NCI-H146 (cell line): ENCODE results near the gene GNA14.
"Not testable (repeated sequence)": the region's sequence is repeated elsewhere in the genome, so short reads cannot be mapped to it uniquely, and the experiment has no call there.

ENCODE experiments used
- DNase-seq: peaks from one replicate; lab custom pipeline; 2025; lab: John Stamatoyannopoulos, UW

GNA14 gene

DNA sequence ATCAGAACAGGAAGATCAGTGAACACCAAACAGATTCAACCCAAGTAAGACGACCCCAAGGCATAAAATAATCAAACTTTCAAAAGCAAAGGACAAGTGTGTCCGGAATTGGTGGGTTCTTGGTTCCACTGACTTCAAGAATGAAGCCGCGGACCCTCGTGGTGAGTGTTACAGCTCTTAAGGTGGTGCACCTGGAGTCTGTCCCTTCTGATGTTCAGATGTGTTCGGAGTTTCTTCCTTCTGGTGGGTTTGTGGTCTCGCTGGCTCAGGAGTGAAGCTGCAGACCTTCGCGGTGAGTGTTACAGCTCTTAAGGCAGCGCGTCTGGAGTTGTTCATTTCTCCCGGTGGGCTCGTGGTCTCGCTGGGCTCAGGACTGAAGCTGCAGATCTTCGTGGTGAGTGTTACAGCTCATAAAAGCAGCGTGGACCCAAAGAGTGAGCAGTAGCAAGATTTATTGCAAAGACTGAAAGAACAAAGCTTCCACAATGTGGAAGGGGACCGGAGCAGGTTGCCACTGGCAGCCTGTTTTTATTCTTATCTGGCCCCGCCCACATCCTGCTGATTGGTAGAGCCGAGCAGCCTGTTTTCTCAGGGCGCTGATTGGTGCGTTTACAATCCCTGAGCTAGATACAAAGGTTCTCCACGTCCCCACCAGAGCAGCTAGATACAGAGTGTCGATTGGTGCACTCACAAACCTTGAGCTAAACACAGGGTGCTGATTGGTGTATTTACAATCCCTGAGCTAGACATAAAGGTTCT, 158.5 kb downstream of the GNA14 start:
- not testable (repeated sequence) for DNase-seq

DNA sequence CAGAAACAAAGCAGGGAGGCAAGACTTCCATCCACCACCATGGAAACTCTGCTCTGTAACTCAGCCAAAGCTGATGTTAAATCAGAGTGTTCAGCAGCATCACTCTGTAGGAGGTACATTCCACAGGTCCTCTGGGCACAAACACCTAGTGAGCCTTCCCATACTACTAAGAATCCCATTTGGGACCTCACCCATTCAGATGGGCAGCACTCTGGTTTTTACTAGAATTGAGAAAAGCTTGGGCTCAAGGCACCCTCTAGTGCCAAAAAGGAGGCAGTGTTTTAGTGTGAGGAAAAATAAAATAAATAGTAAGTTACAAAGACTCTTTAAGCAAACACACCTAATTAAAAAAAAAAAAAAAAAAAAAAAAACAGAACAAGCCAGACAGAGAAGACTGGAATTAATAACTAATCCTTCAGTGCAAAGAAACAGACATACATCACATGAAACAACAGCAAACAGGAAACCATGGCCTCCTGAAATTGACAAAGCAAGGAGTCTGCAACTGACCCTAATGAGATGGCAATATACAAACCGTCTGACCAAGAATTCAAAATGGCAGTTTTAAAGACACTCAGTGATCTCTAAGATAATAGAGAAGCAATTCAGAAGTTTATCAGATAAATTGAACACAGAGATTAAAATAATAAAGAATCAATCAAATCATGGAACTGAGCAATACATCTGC, 159.5 kb downstream of the GNA14 start:
- no peak for DNase-seq

DNA sequence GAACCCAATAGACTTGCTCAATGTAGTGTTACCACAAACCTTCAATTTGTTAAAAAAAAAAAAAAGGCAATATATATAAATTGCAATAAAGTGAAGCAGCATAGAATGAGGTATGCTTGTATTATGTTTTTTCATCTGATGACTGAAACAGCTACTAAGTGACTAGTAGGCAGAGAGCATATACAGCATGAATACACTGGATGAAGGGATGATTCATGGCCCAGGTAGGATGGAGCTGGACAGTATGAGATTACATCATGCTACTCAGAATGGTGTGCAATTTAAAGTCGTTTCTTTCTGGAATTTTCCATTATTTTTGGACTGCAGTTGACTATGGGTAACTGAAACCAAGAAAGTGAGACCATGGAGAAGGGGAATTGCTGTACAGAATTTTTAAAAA, 161.2 kb downstream of the GNA14 start:
- DNase-seq, result no peak

DNA sequence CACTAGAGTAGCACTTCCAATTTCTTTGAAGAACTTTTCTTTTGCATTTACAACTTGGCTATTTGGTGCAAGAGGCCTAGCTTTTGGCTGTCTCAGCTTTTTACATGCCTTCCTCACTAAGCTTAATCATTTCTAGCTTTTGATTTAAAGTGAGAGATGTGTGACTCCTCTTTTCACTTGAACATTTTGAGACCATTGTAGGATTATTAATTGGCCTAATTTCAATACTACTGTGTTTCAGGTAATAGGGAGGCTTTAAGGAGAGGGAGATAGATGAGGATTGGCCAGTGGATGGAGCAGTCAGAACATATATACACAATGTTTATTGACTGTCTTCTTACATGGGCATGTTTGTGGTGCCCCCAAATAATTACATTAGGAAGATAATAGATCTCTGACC, 161.7 kb downstream of the GNA14 start:
- DNase-seq, result no peak

DNA sequence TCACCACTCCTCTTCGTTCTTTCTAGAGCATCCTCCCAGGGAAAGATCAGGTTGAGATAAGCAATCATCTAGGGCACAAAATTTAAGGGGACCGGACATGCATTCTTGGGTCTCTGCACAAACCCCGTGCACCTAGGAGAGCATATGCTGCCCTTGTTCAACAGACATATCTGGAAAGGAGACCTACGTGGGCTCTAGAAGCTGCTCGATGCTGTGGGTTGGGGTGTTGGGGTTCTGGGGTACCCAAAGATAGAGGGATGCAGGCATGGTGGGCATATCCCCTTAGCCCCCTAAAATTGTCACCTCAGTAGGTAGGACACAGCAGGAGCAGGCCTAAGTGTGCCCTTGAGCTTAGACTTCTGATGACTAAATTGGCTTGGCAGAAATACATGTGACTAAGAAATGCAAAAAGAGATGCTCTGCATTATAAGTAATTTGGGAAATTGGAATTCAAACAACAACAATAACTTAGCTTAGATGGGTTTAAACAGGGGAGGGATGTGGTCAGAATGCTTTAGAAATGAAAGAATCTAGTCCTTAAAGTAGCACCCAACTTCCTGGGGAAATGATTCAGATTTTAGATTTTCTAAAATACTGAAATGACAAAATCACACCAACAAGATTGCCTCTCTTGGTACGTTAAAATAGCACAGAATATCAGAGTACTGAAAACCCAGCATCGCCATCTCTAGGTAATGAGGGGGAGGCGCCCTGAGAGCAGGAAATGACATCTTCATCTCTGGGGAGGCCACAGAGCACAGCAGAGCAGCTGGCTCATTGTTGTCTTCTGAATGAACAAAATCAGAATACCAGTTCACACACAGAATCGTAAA, 172.3 kb downstream of the GNA14 start:
- DNase-seq, result no peak

DNA sequence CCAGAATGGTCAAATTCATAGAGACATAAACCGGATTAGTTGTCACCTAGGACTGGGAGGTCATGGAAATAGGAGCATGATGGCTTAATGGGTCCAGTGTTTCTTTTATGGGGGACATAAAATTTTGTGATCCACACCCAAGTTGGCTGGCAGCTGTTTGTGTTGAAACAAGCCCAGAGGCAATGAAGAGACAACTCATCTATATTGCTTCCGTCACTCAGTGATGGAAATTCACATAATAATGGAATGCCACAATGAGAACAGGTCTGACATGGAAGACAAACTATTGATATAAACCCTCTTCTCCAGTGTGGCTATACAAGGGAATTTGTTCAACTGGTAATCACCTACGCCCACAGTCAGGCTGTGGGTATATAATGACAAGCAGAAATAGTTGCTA, 173.2 kb downstream of the GNA14 start:
- no peak for DNase-seq

DNA sequence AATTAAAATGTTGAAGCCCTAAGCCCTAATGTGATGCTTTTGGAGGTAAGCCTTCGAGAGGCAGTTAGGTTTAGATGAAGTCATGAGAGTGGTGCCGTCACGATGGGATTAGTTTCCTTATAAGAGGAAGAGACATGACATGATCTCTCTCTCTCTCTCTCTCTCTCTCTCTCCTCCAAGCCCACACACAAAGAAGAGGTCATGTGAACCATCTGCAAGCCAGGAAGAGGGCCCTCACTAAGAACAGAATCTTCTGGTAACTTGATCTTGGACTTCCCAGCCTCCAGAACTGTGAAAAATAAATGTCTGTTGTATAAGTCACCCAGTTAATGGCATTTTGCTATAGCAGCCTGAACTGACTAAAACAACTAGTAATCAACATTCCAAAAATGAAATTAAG, 175.5 kb downstream of the GNA14 start:
- no peak for DNase-seq

DNA sequence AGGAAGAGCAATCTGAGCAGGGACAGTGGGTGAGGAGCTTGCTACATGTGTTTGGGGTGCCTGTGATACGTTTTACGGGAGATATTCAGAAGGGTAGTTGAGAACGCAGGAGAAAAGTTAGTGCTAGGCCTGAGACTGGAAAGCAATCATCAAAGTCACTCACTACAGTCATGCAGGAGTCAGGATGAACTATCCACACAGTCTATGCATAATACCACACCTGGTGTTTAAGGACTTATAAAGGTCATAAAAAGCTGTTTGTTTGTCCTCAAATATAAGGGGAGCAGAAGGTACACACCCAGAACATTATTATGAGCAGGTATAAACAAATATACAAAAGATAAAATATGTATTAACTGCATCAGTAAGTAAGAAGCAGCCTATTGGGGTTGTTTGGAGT, 176.6 kb downstream of the GNA14 start:
- DNase-seq, result no peak

DNA sequence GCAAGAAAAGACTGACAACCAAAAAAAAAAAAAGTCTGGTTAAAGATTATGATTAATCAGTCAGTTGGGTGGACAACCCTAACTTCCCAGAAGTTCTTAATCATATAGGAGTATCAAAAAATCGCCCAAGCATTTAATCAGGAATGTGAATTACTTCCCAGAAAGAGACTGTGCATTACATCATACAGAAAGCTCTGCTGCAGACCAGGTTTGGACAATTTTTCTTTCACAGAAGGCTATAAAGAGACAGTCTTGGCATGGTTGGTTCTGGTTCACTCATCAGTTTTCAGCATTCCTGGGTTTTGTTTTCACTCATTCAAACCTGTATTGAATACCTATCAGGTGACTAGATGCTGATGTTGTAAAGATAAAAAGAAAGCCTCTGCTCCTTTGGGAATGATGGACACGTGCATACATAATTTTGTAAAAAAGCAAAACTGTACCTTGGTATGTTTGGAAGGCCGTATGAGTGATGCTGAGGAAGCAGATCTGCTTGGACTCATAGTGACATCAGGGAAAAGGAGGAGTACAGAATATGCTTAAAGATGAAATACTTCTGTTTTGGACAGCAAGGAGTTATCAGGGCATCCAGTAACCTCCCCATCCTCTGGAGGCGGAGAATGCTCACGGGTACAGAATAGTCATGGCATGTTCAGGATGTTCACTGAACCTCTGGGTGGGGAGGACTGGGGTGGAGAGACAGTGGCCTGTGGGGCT, 178.4 kb downstream of the GNA14 start:
- DNase-seq, result no peak

DNA sequence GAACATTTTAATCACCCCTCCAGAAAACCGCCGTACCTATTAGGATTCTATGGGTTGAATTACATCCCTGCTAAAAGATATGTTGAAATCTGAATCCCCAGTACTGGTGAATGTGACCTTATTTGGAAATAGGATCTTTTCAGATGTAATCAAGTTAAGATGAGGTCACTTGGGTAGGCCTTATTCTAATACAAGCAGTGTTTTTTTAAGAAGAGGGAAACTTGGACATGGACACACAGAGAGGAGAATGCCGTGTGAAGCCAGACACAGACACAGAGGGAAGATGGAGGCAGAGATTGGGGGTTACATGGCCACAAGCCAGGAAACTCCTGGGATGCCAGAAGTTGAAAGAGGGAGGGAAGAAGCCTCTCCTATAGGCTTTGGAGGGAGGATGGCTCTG, 183.5 kb downstream of the GNA14 start:
- no peak for DNase-seq

DNA sequence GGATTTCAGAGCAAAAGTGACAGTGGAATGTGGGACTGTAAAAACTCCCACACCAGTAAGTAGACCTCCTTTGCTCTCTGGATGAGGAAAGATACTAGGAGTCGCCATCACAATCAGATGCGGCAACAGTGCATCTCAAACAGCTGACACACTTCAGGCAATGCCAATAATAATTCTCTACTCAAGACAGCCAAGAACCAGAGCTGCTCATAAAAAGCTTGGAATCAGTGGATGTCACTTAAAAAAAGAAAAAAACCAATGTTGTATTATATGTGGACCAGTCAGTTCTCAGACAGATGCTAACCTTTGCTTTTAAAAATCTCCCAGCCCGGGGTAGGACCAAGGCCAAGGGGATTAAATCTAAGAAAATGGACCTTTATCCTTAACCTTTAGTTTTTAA, 185.0 kb downstream of the GNA14 start:
- DNase-seq, result no peak

DNA sequence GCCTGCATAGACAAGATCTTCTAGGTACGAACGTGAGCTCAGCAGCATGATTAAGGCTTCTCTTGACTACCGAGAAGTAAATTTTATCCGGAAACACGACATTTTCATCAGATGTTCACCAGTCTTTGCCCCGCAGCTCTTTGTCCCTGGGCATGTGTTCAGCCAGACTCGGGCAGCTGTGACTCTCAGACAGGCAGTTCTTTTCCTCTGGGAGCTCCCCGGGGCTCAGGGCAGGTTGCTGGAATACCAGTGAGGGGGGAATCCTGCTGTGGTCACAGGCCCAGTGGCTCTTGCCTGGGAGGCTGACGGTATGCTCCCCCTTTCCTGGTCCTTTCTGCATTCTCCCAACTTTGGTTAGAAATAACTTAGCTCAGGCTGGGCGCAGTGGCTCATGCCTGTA, 186.1 kb downstream of the GNA14 start:
- no peak for DNase-seq

DNA sequence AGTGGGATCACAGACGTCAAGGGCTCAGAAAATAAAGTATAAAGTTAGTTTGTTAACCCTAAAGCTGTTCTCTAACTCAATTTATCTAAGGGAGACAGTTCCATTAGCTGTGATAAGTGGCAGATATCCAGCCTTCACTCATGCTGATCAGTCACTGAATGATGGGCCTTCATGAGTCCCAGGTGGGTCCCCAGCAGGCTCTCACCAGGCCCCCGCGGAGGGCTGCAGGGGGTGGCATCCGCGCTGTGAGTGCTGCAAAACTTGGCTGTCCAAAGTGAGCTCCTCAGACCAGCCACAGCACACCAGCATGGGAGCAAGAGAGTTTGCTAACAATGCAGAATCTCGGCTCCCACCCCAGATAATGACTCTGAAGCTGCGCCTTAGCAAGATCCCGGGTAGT, 187.2 kb downstream of the GNA14 start:
- no peak for DNase-seq

DNA sequence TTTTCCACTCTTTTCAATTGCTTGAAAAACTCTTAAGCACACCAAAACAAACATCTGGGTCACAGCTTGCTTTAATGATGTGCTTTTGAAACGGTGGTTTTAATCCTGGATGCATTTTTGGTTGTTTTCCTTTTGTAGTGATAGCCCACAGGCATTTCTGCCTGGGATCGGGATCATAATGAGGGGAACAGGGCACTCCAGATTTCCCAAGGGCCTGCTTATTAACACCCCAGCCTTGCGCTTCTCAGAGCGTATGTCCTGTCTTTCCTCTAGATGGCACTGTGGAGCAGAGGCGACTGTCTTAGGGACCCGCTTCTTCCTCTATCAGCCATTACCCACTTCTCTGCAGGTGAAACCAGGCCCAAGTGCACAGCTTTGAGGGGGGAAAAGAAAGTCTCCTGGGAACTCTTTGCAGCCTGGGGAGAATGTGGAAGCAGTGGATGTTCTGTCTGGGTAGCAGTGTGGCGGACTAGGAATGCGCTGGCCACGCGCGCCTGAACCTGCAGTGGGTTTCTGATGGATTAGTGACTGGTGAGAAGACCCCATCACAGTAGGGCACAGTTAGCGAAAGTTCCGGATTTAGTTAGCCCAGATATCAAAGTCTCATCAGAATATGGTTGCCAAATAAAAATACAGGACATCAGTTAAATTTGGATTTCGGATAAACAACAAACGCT, 190.1 kb downstream of the GNA14 start:
- DNase-seq, result peak; percentile 50

DNA sequence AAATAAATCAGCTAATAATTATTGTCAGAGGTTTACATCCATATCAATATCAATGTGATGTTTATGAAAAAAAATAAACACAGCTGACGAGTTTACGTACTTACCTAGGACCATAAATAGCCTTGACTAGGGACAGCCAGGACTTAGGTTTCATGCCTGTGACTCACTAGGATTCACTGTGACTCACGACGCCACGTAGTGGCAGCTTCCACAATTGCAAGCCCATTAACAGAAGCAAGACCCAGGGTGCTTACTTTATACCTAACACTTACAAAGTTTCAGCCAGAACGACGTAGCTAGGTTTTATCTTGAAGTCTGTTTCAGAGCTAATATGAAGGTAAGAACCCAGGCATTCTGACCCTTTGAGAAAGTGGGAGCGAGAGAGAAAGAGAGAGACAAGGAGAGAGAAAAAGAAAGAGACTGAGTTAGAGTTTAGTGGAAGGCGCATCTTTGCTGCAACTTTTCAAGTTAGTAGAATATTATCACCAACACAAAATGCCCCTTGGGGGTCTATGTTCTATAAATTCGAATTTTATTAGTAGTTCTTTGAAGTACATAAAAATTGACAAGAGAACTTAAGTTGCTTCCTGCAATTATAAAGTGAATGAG, 191.2 kb downstream of the GNA14 start:
- peak; percentile 56 for DNase-seq

DNA sequence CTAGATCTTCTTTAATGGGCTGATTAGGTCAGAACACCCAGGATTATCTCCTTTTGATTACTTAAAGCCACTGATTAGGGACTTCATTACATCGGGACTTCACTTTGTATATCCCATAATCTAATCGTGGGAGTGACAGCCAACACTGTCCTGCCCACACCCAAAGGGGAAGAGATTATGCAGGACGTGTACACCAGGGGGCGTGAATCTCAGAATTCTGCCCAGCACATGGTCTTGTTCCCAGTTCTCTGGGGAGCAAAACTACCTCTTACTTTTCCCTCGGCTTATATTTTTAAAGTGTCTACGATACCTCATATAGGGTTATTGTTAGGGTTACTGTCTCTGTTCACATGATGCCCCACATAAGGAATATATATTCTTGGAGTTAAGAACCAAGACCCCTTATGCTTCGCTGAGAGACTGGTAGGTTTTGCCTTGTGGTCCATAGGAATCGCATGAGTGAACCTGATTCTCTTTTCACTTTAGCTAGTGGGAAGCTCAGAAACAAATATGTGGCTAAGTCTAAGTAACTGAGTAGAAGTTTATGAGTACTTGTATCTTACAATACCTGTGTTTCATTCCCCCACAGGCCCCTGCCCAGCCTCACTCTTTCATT, 192.7 kb downstream of the GNA14 start:
- peak; percentile 16 for DNase-seq

DNA sequence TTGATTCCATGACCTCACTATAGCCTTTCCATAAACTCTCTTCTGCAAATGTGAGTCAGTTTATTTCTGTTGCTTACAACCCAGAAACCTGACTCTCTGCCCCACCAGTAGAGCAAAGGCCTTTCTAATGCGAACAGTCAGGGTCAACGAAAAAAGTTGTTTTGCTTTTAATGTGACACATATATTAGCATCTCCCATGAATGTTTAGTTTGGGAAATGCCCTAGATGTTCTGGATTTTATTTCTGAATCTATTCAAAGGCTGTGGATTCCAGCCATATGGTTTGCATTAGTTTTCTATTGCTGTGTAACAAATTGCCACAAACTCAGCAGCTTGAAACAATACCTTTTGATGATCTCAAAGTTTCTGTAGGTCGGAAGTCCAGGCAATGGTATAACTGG, 193.5 kb downstream of the GNA14 start:
- DNase-seq, result no peak

DNA sequence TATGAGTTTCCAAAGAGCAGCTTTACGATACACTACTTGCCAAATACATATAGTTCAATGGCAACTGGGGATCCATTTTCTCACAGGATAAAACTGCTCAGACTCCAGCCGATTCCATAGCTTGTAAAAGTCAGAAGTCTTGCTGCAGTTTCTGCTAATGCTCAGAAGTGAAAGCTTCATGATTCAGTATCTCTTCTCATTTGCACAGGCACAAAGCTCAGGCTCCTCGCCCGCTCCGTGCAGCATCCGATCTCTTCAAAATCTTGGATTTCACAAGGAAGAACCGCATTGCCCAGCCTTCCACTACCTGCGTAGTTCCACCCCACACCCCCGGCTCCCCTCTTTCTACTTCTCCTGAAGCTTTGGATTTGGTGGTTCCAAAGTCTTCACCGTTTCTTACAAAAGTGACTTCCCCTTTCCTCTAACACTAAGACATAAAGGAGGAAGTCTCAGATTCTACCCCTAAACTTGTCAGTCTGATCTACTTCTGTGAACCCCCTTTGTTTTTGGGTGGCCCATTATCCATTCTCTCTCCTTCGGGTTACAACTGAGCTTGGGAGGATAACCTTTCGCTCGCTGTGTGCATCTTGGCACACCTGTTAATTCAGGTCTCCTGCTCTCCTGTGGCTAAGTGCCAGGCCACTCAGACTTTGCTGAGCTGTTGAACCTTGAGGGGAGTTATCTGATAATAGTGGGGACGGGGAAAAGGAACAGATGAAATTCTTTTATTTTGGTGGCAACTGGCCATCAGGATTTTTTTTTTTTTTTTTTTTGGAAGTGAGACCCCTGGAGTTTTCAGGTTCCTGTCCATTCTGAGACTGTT, 194.1 kb downstream of the GNA14 start:
- DNase-seq, result no peak

DNA sequence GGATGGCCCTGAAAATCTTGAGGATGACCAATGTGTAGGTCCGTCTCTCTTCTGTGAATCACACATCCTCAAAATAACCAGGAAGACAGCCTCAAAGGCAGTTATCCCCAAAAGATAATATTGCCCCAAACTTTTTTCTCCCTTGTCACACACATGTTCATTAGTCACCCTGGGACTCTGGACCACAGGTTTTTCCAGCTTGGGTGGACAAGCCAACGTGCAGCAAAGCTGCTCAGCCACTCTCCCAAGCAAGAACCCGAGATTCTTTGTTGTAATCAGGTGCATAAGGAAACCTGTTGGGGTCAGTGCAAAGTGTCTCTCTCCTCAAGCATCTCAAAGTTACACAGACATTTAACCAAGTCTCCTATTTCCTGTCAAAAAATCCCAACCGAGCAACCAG, 196.6 kb downstream of the GNA14 start:
- DNase-seq, result no peak

DNA sequence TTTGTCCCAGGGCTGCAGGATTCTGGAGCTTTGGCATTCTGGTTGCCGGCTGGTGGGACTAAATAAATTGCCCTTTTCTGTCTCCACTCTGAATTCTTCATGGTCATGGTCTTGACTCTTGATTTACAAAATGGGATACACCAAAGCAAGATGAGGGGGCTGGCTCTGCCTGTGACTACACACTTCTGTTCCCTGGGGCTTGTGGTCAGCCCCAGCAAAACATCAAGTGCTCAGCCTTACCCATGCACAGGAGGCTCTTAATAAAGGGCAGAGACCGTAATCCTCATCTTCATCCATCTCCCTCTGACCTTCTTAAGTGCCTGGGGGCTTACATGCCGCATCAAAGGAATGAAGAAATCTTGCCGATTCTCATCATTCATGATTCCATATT, 198.0 kb downstream of the GNA14 start:
- no peak for DNase-seq
